K562 (cell line): ENCODE data around the gene KCTD12.

ENCODE experiments used
- BMI1 ChIP-seq: fragments of 150-350 bp; IDR thresholded peaks from 2 replicates; pipeline ENCODE4 v1.6.1; 2014; ENCODE audit warnings: low read length
- E2F5 ChIP-seq: sonication (generic); formaldehyde crosslinking; IDR thresholded peaks from 2 replicates; pipeline ENCODE4 v1.8.0; 2022; ENCODE audit warnings: mild to moderate bottlenecking, missing genetic modification reagents
- POLR2AphosphoS5 ChIP-seq: IDR thresholded peaks from 2 replicates; pipeline ENCODE4 v1.6.1; 2011; ENCODE audit warnings: mild to moderate bottlenecking, low read depth, low read length, moderate library complexity; ENCODE audit not compliant: control insufficient read depth, insufficient read depth
- TEAD4 ChIP-seq, 2 experiments: sonication (generic) in 1 of 2; formaldehyde crosslinking in 1 of 2; IDR thresholded peaks; 2 replicates each; pipeline versions ENCODE4 v1.6.1 to v1.8.0; 2012 to 2022; ENCODE audit warnings: borderline replicate concordance in 1 of 2, inconsistent platforms in 1 of 2, low read length in 1 of 2, mild to moderate bottlenecking in 1 of 2, missing genetic modification reagents in 1 of 2
- ZFX ChIP-seq: sonication (generic); formaldehyde crosslinking; IDR thresholded peaks from 2 replicates; pipeline ENCODE4 v1.8.0; 2022; ENCODE audit warnings: mild to moderate bottlenecking, missing genetic modification reagents, moderate library complexity

- no peak for TF ChIP-seq BMI1
- TF ChIP-seq ZFX = no peak
- TF ChIP-seq POLR2AphosphoS5 = no peak
- no peak for TF ChIP-seq TEAD4 (IDR thresholded peaks at IDR 0.05; ENCODE audit: low read length)
- no peak for TF ChIP-seq TEAD4 (CRISPR knock-in tag; IDR thresholded peaks at IDR 0.05; ENCODE audit: borderline replicate concordance)
- no peak for TF ChIP-seq E2F5
Observed at GRCh38 chr13:76853921-76854608, 32.1 kb downstream of the KCTD12 start.
